HAP-1 (cell line): Measurements from ENCODE around the gene PPIL4.
"Not testable (repeated sequence)": the region's sequence is repeated elsewhere in the genome, so short reads cannot be mapped to it uniquely, and the experiment has no call there.

ENCODE experiments used
- DNase-seq, 2 experiments: peaks; one replicate each; pipeline ENCODE4 v3.0.0-alpha.2; 2016 to 2020; ENCODE audit warnings: low spot score in 2 of 2
- H3K27me3 ChIP-seq: fragments of 250-450 bp; sonication (Bioruptor Pico); 2 replicates; pipeline ENCODE4 v1.5.1; 2020; ENCODE audit warnings: low read depth, mild to moderate bottlenecking, moderate library complexity
- H3K36me3 ChIP-seq: fragments of 250-450 bp; sonication (Bioruptor Pico); replicated peaks from 2 replicates; pipeline ENCODE4 v1.5.1; 2020; ENCODE audit warnings: mild to moderate bottlenecking
- H3K4me1 ChIP-seq: fragments of 250-450 bp; sonication (Bioruptor Pico); 2 replicates; pipeline ENCODE4 v1.5.1; 2020; ENCODE audit warnings: mild to moderate bottlenecking
- H3K4me3 ChIP-seq: fragments of 250-450 bp; sonication (Bioruptor Pico); 2 replicates; pipeline ENCODE4 v1.5.1; 2020; ENCODE audit warnings: mild to moderate bottlenecking, moderate library complexity
- H3K9me3 ChIP-seq: fragments of 250-450 bp; sonication (Bioruptor Pico); 2 replicates; pipeline ENCODE4 v1.5.1; 2020; ENCODE audit warnings: mild to moderate bottlenecking, moderate library complexity
- in situ Hi-C: fragments of 300-500 bp; cut with MboI; formaldehyde crosslinking; loops from 3 replicates; pipeline ENCODE4 v1.14.3; 2020; ENCODE audit warnings: low sequenced_read_pairs, inconsistent platforms, mixed read lengths

Gene PPIL4

DNA sequence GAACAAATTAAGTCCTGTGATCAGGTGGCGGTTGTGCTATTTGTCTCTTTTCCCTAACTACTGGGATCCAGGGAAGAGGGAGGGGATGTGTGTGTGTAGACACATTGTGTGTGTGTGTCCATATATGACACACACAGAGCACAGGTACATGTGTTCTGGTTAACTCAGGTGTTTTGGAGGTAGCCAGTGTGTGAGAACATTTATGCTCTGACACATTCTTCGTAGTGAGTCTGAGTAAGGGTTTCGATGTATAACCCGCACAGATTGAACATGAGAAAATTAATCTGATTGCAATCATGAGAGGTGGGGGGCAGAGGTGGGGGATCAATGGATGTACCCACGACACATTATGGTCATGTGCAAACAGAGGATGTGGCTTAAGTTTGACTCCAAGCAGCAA, 73.6 kb downstream of the PPIL4 start:
- no peaks in the 10 kb centered on the region for H3K9me3 ChIP-seq
- no peaks in the 10 kb centered on the region for H3K4me1 ChIP-seq
- H3K36me3 ChIP-seq, result no peaks in the 10 kb centered on the region
- no peak overlapping the region for H3K4me3 ChIP-seq
- no peak for DNase-seq
- in situ Hi-C loops, result no loop called here
- no peaks in the 10 kb centered on the region for H3K27me3 ChIP-seq

- Histone ChIP-seq H3K4me3 (no peak overlapping the region), H3K9me3 (no peaks in the 10 kb centered on the region), H3K27me3 (no peaks in the 10 kb centered on the region), H3K4me1 (no peaks in the 10 kb centered on the region), H3K36me3 (no peaks in the 10 kb centered on the region)
- no peak for DNase-seq
- in situ Hi-C loops, result no loop called here
Measured at GRCh38 chr6:149471801-149472200, 74.0 kb downstream of the PPIL4 start.

DNA sequence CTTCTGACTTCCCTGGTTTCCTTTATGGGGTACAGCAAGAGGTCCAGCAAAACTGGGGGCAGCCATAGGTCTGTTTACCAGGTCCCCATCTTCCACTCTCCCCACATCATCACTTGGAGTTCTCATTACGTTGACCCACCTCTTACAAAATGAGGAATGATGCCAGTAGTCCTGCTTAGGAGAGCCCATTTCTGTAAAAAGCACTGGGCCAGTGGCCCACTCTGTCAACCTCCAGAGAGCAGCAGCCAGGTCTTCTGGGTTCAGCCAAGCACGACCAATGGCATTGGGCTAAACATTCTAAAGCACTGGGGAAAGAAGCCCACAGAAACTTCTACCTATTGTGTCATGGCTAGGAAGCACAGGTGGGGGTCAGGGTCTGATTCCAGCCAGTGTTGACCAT, 74.9 kb downstream of the PPIL4 start:
- Histone ChIP-seq H3K4me1 (no peaks in the 10 kb centered on the region), H3K27me3 (no peaks in the 10 kb centered on the region), H3K36me3 (no peaks in the 10 kb centered on the region), H3K9me3 (no peaks in the 10 kb centered on the region), H3K4me3 (no peak overlapping the region)
- in situ Hi-C loops, result no loop called here
- DNase-seq, result no peak

- in situ Hi-C loops, result no loop called here
- H3K36me3 ChIP-seq, result no peaks in the 10 kb centered on the region
- H3K4me3 ChIP-seq, result no peak overlapping the region
- H3K4me1 ChIP-seq, result no peaks in the 10 kb centered on the region
- no peaks in the 10 kb centered on the region for H3K9me3 ChIP-seq
- DNase-seq, result no peak
- no peaks in the 10 kb centered on the region for H3K27me3 ChIP-seq
Measured at GRCh38 chr6:149468179-149468578, 77.7 kb downstream of the PPIL4 start.

- H3K9me3 ChIP-seq, result no peaks in the 10 kb centered on the region
- H3K36me3 ChIP-seq, result no peaks in the 10 kb centered on the region
- H3K4me1 ChIP-seq, result no peaks in the 10 kb centered on the region
- no peaks in the 10 kb centered on the region for H3K27me3 ChIP-seq
- DNase-seq, result no peak
- no peak overlapping the region for H3K4me3 ChIP-seq
- in situ Hi-C loops, result no loop called here
Measured at GRCh38 chr6:149467265-149467664, 78.6 kb downstream of the PPIL4 start.

DNA sequence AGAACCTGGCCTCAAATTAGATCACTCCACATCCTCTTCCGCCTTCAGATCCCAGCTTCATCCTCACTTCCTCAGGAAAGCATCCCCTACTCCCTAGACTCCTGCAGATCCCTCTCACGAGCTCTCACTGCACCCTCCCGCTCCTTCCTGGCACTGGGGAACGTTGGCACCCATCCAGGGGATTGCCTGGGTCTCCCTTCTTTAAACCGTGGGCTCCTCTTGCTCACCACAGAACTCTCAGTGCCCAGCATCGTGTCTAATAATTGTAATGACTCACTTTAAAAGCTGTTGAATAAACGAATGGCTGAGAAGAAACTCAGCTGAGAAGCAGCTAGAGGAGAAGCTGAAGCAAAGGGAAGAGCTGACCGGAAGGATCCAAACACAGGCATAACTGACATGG, 81.4 kb downstream of the PPIL4 start:
- H3K27me3 ChIP-seq, result no peaks in the 10 kb centered on the region
- no peaks in the 10 kb centered on the region for H3K36me3 ChIP-seq
- no peak overlapping the region for H3K4me3 ChIP-seq
- H3K9me3 ChIP-seq, result no peaks in the 10 kb centered on the region
- no peak for DNase-seq
- in situ Hi-C loops, result no loop called here
- no peaks in the 10 kb centered on the region for H3K4me1 ChIP-seq

- no peak overlapping the region for H3K4me3 ChIP-seq
- H3K36me3 ChIP-seq, result no peaks in the 10 kb centered on the region
- in situ Hi-C loops, result no loop called here
- no peaks in the 10 kb centered on the region for H3K4me1 ChIP-seq
- H3K9me3 ChIP-seq, result no peaks in the 10 kb centered on the region
- DNase-seq, result no peak
- no peaks in the 10 kb centered on the region for H3K27me3 ChIP-seq
Measured at GRCh38 chr6:149463781-149464180, 82.1 kb downstream of the PPIL4 start.

GRCh38 chr6:149462712-149463111, 83.1 kb downstream of the PPIL4 start:
- H3K4me1 ChIP-seq, H3K27me3 ChIP-seq, in situ Hi-C loops: not testable (repeated sequence)

GRCh38 chr6:149461670-149462069, 84.2 kb downstream of the PPIL4 start:
- no peak overlapping the region for H3K4me3 ChIP-seq
- H3K36me3 ChIP-seq, result no peaks in the 10 kb centered on the region
- no peak for DNase-seq
- in situ Hi-C loops, result no loop called here
- H3K9me3 ChIP-seq, result no peaks in the 10 kb centered on the region
- no peaks in the 10 kb centered on the region for H3K27me3 ChIP-seq
- no peaks in the 10 kb centered on the region for H3K4me1 ChIP-seq

More at GRCh38 chr6:149462712-149463111, 83.1 kb downstream of the PPIL4 start:
- DNase-seq, H3K36me3 ChIP-seq, H3K9me3 ChIP-seq, H3K4me3 ChIP-seq: not testable (repeated sequence)

DNA sequence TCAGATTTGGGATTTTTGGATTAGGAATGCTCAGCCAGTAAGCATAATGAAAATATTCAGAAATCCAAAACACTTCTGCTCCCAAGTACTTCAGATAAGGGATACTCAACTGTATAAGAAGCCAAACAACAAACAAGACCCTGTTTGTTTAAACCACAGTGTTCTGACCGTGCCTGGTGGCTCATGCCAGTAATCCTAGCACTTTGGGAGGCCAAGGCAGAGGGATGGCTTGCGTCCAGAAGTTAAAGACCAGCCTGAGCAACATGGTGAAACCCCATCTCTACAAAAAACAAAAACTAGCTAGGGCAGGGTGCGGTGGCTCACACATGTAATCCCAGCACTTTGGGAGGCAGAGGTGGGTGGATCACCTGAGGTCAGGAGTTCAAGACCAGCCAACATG, 85.6 kb downstream of the PPIL4 start:
- DNase-seq, H3K27me3 ChIP-seq, H3K4me3 ChIP-seq, H3K9me3 ChIP-seq, H3K4me1 ChIP-seq, in situ Hi-C loops, H3K36me3 ChIP-seq: not testable (repeated sequence)

DNA sequence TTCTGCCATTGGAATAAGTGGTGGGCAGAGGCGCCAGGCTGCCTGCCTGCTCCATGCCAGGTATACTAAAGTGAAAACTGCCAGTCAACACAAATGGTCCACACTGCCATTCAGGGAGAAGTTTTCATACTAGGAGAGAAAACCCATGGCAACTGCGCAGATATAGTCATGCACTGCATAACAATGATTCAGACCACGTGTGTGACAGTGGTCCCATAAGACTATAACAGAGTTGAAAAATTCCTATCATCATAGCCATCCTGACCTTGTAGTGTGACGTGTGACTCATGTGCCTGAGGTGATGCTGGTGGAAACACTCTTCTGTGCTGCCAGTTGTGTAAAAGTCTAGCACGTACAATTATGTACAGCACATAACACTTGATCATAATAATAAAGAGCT, 86.1 kb downstream of the PPIL4 start:
- in situ Hi-C loops, result no loop called here
- no peaks in the 10 kb centered on the region for H3K9me3 ChIP-seq
- no peaks in the 10 kb centered on the region for H3K4me1 ChIP-seq
- DNase-seq, result no peak
- H3K4me3 ChIP-seq, result no peak overlapping the region
- H3K27me3 ChIP-seq, result no peaks in the 10 kb centered on the region
- H3K36me3 ChIP-seq, result no peaks in the 10 kb centered on the region

DNA sequence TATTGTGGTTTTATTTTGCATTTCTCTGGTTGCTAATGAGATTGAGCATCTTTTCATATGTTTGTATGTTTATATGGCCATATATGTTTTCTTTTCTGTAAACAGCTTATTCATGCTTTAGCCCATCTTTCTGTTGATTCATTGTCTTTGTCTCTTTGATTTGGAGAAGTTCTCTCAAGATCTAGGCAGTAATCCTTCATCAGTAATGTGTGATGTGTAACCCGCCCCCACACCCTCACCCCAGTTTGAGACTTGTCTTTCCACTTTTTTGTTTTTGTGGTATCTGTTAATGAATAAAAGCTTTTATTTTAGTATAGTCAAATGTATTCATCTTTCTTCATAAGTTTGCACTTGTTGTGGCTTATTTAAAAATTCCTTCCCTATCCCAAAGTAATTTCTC, 87.0 kb downstream of the PPIL4 start:
- Histone ChIP-seq H3K9me3 (no peaks in the 10 kb centered on the region), H3K4me1 (no peaks in the 10 kb centered on the region), H3K4me3 (no peak overlapping the region), H3K36me3 (no peaks in the 10 kb centered on the region), H3K27me3 (no peaks in the 10 kb centered on the region)
- in situ Hi-C loops, result no loop called here
- DNase-seq, result no peak

DNA sequence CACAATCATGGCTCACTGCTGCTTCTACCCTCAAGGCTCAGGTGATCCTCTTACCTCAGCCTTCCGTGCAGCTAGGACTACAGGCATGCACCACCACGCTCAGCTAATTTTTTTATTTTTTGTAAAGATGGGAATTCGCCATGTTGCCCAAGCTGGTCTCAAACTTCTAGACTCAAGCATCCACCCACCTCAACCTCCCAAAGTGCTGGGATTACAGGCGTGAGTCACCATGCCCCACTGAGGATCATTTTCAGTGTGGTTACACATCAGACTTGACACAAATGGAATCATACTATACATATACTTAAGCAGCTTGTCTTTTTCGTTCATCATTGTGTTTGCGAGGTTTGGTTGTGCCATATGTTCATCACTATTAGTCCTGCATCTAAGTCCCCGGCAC, 87.6 kb downstream of the PPIL4 start:
- in situ Hi-C loops, result no loop called here
- Histone ChIP-seq H3K4me3 (no peak overlapping the region), H3K27me3 (no peaks in the 10 kb centered on the region), H3K4me1 (no peaks in the 10 kb centered on the region), H3K36me3 (no peaks in the 10 kb centered on the region), H3K9me3 (no peaks in the 10 kb centered on the region)
- DNase-seq, result no peak

GRCh38 chr6:149457316-149457884, 88.4 kb downstream of the PPIL4 start:
- H3K36me3 ChIP-seq, result no peaks in the 10 kb centered on the region
- no peaks in the 10 kb centered on the region for H3K27me3 ChIP-seq
- in situ Hi-C loops, result no loop called here
- no peaks in the 10 kb centered on the region for H3K9me3 ChIP-seq
- H3K4me3 ChIP-seq, result no peak overlapping the region
- DNase-seq, result no peak
- H3K4me1 ChIP-seq, result no peaks in the 10 kb centered on the region

- Histone ChIP-seq H3K4me1 (no peaks in the 10 kb centered on the region), H3K36me3 (no peaks in the 10 kb centered on the region), H3K4me3 (no peak overlapping the region), H3K9me3 (no peaks in the 10 kb centered on the region), H3K27me3 (no peaks in the 10 kb centered on the region)
- no peak for DNase-seq
- in situ Hi-C loops, result no loop called here
Measured at GRCh38 chr6:149456311-149457021, 89.4 kb downstream of the PPIL4 start.
